HEK293 (cell line): Measurements from ENCODE around the gene FOSL1.

Experiments used
- BCL11A ChIP-seq: fragments of 450-650 bp; formaldehyde crosslinking; IDR thresholded peaks from 2 replicates; pipeline ENCODE4 v1.5.1; 2016; ENCODE audit warnings: low read depth, missing biosample characterization, missing genetic modification characterization
- GLI4 ChIP-seq: fragments of 450-650 bp; formaldehyde crosslinking; IDR thresholded peaks from 2 replicates; pipeline ENCODE4 v1.5.1; 2016; ENCODE audit warnings: missing biosample characterization, missing genetic modification characterization
- GLIS1 ChIP-seq: fragments of 450-650 bp; formaldehyde crosslinking; IDR thresholded peaks from 2 replicates; pipeline ENCODE4 v1.5.1; 2016; ENCODE audit warnings: missing biosample characterization, missing genetic modification characterization
- GLIS2 ChIP-seq: fragments of 450-650 bp; formaldehyde crosslinking; IDR thresholded peaks from 2 replicates; pipeline ENCODE4 v1.5.1; 2016; ENCODE audit warnings: missing biosample characterization, missing genetic modification characterization
- REPIN1 ChIP-seq: fragments of 450-650 bp; formaldehyde crosslinking; IDR thresholded peaks from 2 replicates; pipeline ENCODE4 v1.5.1; 2017; ENCODE audit warnings: missing biosample characterization, missing genetic modification characterization, low read depth
- SP7 ChIP-seq: fragments of 450-650 bp; formaldehyde crosslinking; IDR thresholded peaks from 2 replicates; pipeline ENCODE4 v1.5.1; 2016; ENCODE audit warnings: missing biosample characterization, missing genetic modification characterization
- ZBTB10 ChIP-seq: fragments of 450-650 bp; formaldehyde crosslinking; IDR thresholded peaks from 2 replicates; pipeline ENCODE4 v1.5.1; 2016; ENCODE audit warnings: missing biosample characterization, missing genetic modification characterization
- ZBTB26 ChIP-seq: fragments of 450-650 bp; formaldehyde crosslinking; optimal IDR thresholded peaks from 2 replicates; pipeline ENCODE3; 2016; ENCODE audit warnings: missing biosample characterization, mild to moderate bottlenecking, missing genetic modification characterization
- ZBTB7A ChIP-seq: fragments of 450-650 bp; formaldehyde crosslinking; IDR thresholded peaks from 2 replicates; pipeline ENCODE4 v1.5.1; 2016; ENCODE audit warnings: low read depth, missing biosample characterization, missing genetic modification characterization
- ZBTB8A ChIP-seq: fragments of 450-650 bp; formaldehyde crosslinking; IDR thresholded peaks from 2 replicates; pipeline ENCODE4 v1.5.1; 2016; ENCODE audit warnings: missing biosample characterization, missing genetic modification characterization
- ZNF157 ChIP-seq: fragments of 450-650 bp; formaldehyde crosslinking; IDR thresholded peaks from 2 replicates; pipeline ENCODE4 v1.5.1; 2016; ENCODE audit warnings: missing biosample characterization, missing genetic modification characterization
- ZNF2 ChIP-seq: fragments of 450-650 bp; formaldehyde crosslinking; IDR thresholded peaks from 2 replicates; pipeline ENCODE4 v1.5.1; 2016; ENCODE audit warnings: missing biosample characterization, missing genetic modification characterization
- ZNF548 ChIP-seq: fragments of 450-650 bp; formaldehyde crosslinking; IDR thresholded peaks from 2 replicates; pipeline ENCODE4 v1.5.1; 2016; ENCODE audit warnings: missing biosample characterization, missing genetic modification characterization
- ZNF600 ChIP-seq: fragments of 450-650 bp; formaldehyde crosslinking; IDR thresholded peaks from 2 replicates; pipeline ENCODE4 v1.5.1; 2016; ENCODE audit warnings: missing biosample characterization, missing genetic modification characterization
- ZNF837 ChIP-seq: fragments of 450-650 bp; formaldehyde crosslinking; IDR thresholded peaks from 2 replicates; pipeline ENCODE4 v1.5.1; 2016; ENCODE audit warnings: missing biosample characterization, missing genetic modification characterization
- TF ChIP-seq, protein P1 (sequence below): fragments of 450-650 bp; formaldehyde crosslinking; conservative IDR thresholded peaks from 2 replicates; pipeline ENCODE4 v1.5.1; 2016; ENCODE audit warnings: low read depth, missing biosample characterization, missing genetic modification characterization
- TF ChIP-seq, protein P2 (sequence below): fragments of 450-650 bp; formaldehyde crosslinking; IDR thresholded peaks from 2 replicates; pipeline ENCODE4 v1.5.1; 2016; ENCODE audit warnings: missing biosample characterization, missing genetic modification characterization
- TF ChIP-seq, protein P3 (sequence below): fragments of 450-650 bp; formaldehyde crosslinking; IDR thresholded peaks from 2 replicates; pipeline ENCODE4 v1.5.1; 2016; ENCODE audit warnings: missing biosample characterization, missing genetic modification characterization, borderline replicate concordance

Gene FOSL1

GRCh38 chr11:65899356-65900124, 648 bp downstream of the FOSL1 start (continued):
- TF ChIP-seq GLI4 (tag by site-specific recombination), result no peak
- TF ChIP-seq SP7 (tag by site-specific recombination), result 0 out of 2 replicates have a peak, but pooled peaks have one; percentile 27
- peak; percentile 52 for TF ChIP-seq GLIS1 (tag by site-specific recombination)
- peak; percentile 59 for TF ChIP-seq ZNF600
- TF ChIP-seq ZBTB10 (tag by site-specific recombination), result peak; percentile 48; the same call in 1 of the 2 replicates
- peak; percentile 65 for TF ChIP-seq ZBTB26 (tag by site-specific recombination)
- peak; percentile 93 for TF ChIP-seq GLIS2 (tag by site-specific recombination)
- peak; percentile 84; the same call in 1 of the 2 replicates for TF ChIP-seq ZBTB7A
- TF ChIP-seq, protein P1, sequence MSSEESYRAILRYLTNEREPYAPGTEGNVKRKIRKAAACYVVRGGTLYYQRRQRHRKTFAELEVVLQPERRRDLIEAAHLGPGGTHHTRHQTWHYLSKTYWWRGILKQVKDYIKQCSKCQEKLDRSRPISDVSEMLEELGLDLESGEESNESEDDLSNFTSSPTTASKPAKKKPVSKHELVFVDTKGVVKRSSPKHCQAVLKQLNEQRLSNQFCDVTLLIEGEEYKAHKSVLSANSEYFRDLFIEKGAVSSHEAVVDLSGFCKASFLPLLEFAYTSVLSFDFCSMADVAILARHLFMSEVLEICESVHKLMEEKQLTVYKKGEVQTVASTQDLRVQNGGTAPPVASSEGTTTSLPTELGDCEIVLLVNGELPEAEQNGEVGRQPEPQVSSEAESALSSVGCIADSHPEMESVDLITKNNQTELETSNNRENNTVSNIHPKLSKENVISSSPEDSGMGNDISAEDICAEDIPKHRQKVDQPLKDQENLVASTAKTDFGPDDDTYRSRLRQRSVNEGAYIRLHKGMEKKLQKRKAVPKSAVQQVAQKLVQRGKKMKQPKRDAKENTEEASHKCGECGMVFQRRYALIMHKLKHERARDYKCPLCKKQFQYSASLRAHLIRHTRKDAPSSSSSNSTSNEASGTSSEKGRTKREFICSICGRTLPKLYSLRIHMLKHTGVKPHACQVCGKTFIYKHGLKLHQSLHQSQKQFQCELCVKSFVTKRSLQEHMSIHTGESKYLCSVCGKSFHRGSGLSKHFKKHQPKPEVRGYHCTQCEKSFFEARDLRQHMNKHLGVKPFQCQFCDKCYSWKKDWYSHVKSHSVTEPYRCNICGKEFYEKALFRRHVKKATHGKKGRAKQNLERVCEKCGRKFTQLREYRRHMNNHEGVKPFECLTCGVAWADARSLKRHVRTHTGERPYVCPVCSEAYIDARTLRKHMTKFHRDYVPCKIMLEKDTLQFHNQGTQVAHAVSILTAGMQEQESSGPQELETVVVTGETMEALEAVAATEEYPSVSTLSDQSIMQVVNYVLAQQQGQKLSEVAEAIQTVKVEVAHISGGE (tag by site-specific recombination), result no peak; the same call in 1 of the 2 replicates
- no peak for TF ChIP-seq ZNF157 (tag by site-specific recombination)
- TF ChIP-seq ZNF837, result no peak
- peak; percentile 99 for TF ChIP-seq ZBTB8A (tag by site-specific recombination)
- peak; percentile 26; the same call in 1 of the 2 replicates for TF ChIP-seq REPIN1
- no peak for TF ChIP-seq ZNF548 (tag by site-specific recombination)
- TF ChIP-seq, protein P2, sequence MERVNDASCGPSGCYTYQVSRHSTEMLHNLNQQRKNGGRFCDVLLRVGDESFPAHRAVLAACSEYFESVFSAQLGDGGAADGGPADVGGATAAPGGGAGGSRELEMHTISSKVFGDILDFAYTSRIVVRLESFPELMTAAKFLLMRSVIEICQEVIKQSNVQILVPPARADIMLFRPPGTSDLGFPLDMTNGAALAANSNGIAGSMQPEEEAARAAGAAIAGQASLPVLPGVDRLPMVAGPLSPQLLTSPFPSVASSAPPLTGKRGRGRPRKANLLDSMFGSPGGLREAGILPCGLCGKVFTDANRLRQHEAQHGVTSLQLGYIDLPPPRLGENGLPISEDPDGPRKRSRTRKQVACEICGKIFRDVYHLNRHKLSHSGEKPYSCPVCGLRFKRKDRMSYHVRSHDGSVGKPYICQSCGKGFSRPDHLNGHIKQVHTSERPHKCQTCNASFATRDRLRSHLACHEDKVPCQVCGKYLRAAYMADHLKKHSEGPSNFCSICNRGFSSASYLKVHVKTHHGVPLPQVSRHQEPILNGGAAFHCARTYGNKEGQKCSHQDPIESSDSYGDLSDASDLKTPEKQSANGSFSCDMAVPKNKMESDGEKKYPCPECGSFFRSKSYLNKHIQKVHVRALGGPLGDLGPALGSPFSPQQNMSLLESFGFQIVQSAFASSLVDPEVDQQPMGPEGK (tag by site-specific recombination), result peak; percentile 44; the same call in 1 of the 2 replicates
- TF ChIP-seq, protein P3, sequence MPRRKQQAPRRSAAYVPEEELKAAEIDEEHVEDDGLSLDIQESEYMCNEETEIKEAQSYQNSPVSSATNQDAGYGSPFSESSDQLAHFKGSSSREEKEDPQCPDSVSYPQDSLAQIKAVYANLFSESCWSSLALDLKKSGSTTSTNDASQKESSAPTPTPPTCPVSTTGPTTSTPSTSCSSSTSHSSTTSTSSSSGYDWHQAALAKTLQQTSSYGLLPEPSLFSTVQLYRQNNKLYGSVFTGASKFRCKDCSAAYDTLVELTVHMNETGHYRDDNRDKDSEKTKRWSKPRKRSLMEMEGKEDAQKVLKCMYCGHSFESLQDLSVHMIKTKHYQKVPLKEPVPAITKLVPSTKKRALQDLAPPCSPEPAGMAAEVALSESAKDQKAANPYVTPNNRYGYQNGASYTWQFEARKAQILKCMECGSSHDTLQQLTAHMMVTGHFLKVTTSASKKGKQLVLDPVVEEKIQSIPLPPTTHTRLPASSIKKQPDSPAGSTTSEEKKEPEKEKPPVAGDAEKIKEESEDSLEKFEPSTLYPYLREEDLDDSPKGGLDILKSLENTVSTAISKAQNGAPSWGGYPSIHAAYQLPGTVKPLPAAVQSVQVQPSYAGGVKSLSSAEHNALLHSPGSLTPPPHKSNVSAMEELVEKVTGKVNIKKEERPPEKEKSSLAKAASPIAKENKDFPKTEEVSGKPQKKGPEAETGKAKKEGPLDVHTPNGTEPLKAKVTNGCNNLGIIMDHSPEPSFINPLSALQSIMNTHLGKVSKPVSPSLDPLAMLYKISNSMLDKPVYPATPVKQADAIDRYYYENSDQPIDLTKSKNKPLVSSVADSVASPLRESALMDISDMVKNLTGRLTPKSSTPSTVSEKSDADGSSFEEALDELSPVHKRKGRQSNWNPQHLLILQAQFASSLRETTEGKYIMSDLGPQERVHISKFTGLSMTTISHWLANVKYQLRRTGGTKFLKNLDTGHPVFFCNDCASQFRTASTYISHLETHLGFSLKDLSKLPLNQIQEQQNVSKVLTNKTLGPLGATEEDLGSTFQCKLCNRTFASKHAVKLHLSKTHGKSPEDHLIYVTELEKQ (tag by site-specific recombination), result no peak
- TF ChIP-seq BCL11A (tag by site-specific recombination), result peak; percentile 13; the same call in 1 of the 2 replicates
- TF ChIP-seq ZNF2 (tag by site-specific recombination), result 0 out of 2 replicates have a peak, but pooled peaks have one; percentile 25
- TF ChIP-seq, all 188 proteins: peak for 33
